ENCODE data around the gene STX8. TPM values are rescaled to one million over a fixed set of nuclear protein-coding genes. Genes with fewer than 3 reads are reported as not detected.

Gene STX8
- total and polyA plus RNA-seq, 4 donors, result 14.7 to 39.5 (median 28.7) TPM

DNA sequence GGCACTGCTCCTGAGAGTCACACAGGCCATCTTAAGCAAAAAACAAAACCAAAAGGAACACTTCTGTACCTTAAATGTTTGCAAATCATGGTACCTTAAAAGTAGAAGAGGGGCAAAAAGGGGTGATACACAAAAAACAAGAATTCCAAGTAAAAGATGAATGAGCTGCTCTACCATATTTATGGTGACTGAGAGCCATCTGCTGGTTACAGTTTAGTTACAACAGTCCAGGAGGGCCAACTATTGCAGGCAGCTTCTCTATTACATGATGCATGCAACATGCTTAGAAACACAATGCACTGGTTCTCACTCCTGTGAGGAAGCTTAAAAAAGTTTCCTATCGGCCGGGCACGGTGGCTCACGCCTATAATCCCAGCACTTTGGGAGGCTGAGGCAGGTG is 53.5 kb downstream of the STX8 start:
- H3K9ac ChIP-seq (ENCODE audit: low read depth in 1 of 2, low read length in 2 of 2), result no peak overlapping the region
- H3K36me3 ChIP-seq (ENCODE audit: control insufficient read depth in 4 of 4, insufficient read depth in 3 of 4, low read depth in 1 of 4, low read length in 3 of 4), result no peaks in the 10 kb centered on the region
- WGBS, result 75% methylated on average over 4 of the region's 4 CpGs
- no peaks in the 10 kb centered on the region for H3K9me3 ChIP-seq (ENCODE audit: control insufficient read depth in 4 of 4, low read length in 3 of 4)
- H3K27me3 ChIP-seq (ENCODE audit: control insufficient read depth in 4 of 4, insufficient read depth in 4 of 4, low read length in 3 of 4), result no peaks in the 10 kb centered on the region
- DNase-seq (ENCODE audit: low spot score), result no peak
- no peak overlapping the region for H3K27ac ChIP-seq (ENCODE audit: low read depth in 1 of 2, low read length in 2 of 2)
- TF ChIP-seq FOXA1 (IDR thresholded peaks at IDR 0.05) (no peak), RXRA (IDR thresholded peaks at IDR 0.05) (no peak), TAF1 (conservative IDR thresholded peaks at IDR 0.05) (no peak), GABPA (IDR thresholded peaks at IDR 0.05 in 1 of 2, conservative IDR thresholded peaks at IDR 0.05 in 1 of 2) (no peak), RAD21 (IDR thresholded peaks at IDR 0.05) (peak; percentile 77 to 78)
- TF ChIP-seq, protein P1, sequence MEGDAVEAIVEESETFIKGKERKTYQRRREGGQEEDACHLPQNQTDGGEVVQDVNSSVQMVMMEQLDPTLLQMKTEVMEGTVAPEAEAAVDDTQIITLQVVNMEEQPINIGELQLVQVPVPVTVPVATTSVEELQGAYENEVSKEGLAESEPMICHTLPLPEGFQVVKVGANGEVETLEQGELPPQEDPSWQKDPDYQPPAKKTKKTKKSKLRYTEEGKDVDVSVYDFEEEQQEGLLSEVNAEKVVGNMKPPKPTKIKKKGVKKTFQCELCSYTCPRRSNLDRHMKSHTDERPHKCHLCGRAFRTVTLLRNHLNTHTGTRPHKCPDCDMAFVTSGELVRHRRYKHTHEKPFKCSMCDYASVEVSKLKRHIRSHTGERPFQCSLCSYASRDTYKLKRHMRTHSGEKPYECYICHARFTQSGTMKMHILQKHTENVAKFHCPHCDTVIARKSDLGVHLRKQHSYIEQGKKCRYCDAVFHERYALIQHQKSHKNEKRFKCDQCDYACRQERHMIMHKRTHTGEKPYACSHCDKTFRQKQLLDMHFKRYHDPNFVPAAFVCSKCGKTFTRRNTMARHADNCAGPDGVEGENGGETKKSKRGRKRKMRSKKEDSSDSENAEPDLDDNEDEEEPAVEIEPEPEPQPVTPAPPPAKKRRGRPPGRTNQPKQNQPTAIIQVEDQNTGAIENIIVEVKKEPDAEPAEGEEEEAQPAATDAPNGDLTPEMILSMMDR (IDR thresholded peaks at IDR 0.05; ENCODE audit: low read depth, low read length, missing input control), result peak; percentile 42
- H3K4me3 ChIP-seq (ENCODE audit: low read depth in 1 of 3, low read length in 3 of 3), result no peak overlapping the region
- H3K4me1 ChIP-seq (ENCODE audit: control insufficient read depth in 4 of 4, insufficient read depth in 4 of 4, low read length in 3 of 4), result no peaks in the 10 kb centered on the region

DNA sequence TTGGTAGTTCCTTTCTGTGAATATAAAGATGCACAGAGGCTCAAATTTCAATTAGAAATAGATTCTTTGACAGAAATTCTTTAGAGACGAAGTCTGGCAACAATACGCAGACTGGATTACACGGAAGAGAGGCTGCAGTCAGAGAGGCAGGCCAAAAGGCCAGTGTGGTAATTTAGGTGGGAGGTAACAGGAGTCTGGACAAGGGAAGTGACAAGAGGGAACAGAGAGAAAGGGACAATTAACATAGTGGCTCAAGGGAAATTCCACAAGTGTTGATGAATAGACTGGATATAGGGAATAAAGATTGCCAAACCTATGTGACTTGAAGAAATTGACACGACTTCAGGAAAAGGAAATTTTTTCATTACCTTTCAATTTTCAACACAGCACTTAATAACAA is 54.6 kb downstream of the STX8 start:
- DNase-seq (ENCODE audit: low spot score), result no peak
- no peaks in the 10 kb centered on the region for H3K36me3 ChIP-seq (ENCODE audit: control insufficient read depth in 4 of 4, insufficient read depth in 3 of 4, low read depth in 1 of 4, low read length in 3 of 4)
- WGBS, result 83% methylated on average over 4 of the region's 4 CpGs
- TF ChIP-seq FOXA2 (IDR thresholded peaks at IDR 0.05) (no peak), YY1 (IDR thresholded peaks at IDR 0.05) (no peak), GABPA (IDR thresholded peaks at IDR 0.05 in 1 of 2, conservative IDR thresholded peaks at IDR 0.05 in 1 of 2) (no peak), HNF4G (IDR thresholded peaks at IDR 0.05) (no peak), NR2F2 (IDR thresholded peaks at IDR 0.05) (no peak), RAD21 (IDR thresholded peaks at IDR 0.05) (no peak), EGR1 (IDR thresholded peaks at IDR 0.05; ENCODE audit: low read depth in 2 of 2) (no peak), RXRA (IDR thresholded peaks at IDR 0.05) (no peak), TAF1 (conservative IDR thresholded peaks at IDR 0.05) (no peak), SP1 (IDR thresholded peaks at IDR 0.05) (no peak)
- TF ChIP-seq, protein P2, sequence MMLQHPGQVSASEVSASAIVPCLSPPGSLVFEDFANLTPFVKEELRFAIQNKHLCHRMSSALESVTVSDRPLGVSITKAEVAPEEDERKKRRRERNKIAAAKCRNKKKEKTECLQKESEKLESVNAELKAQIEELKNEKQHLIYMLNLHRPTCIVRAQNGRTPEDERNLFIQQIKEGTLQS (IDR thresholded peaks at IDR 0.05), result no peak
- TF ChIP-seq, protein P3, sequence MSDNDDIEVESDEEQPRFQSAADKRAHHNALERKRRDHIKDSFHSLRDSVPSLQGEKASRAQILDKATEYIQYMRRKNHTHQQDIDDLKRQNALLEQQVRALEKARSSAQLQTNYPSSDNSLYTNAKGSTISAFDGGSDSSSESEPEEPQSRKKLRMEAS (IDR thresholded peaks at IDR 0.05), result no peak
- H3K27ac ChIP-seq (ENCODE audit: low read depth in 1 of 2, low read length in 2 of 2), result no peak overlapping the region
- H3K9me3 ChIP-seq (ENCODE audit: control insufficient read depth in 4 of 4, low read length in 3 of 4), result no peaks in the 10 kb centered on the region
- H3K9ac ChIP-seq (ENCODE audit: low read depth in 1 of 2, low read length in 2 of 2), result no peak overlapping the region
- no peaks in the 10 kb centered on the region for H3K27me3 ChIP-seq (ENCODE audit: control insufficient read depth in 4 of 4, insufficient read depth in 4 of 4, low read length in 3 of 4)
- H3K4me3 ChIP-seq (ENCODE audit: low read depth in 1 of 3, low read length in 3 of 3), result no peak overlapping the region
- no peaks in the 10 kb centered on the region for H3K4me1 ChIP-seq (ENCODE audit: control insufficient read depth in 4 of 4, insufficient read depth in 4 of 4, low read length in 3 of 4)

DNA sequence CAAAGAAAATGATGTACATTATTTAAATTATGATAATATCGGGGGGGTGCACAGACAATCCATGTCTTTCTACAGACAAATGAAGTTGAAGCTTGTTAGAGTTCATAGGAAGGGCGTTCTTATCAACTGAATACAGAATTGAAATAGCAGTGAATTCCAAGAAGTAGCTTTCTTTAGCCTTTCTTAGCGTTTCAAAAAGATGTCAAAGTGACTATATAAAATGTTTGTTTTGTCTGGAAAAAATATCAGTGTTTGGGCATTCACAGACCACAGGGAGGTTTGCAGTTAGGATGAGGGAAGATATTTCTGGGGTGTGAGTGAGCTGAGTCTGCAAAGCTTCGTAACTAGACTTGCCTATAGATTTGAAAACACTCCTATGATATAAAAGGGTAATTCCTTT is 55.0 kb downstream of the STX8 start:
- H3K36me3 ChIP-seq (ENCODE audit: control insufficient read depth in 4 of 4, insufficient read depth in 3 of 4, low read depth in 1 of 4, low read length in 3 of 4), result no peaks in the 10 kb centered on the region
- H3K4me1 ChIP-seq (ENCODE audit: control insufficient read depth in 4 of 4, insufficient read depth in 4 of 4, low read length in 3 of 4), result no peaks in the 10 kb centered on the region
- no peaks in the 10 kb centered on the region for H3K27me3 ChIP-seq (ENCODE audit: control insufficient read depth in 4 of 4, insufficient read depth in 4 of 4, low read length in 3 of 4)
- 74% methylated on average over 4 of the region's 4 CpGs for WGBS
- no peaks in the 10 kb centered on the region for H3K9me3 ChIP-seq (ENCODE audit: control insufficient read depth in 4 of 4, low read length in 3 of 4)
- H3K4me3 ChIP-seq (ENCODE audit: low read depth in 1 of 3, low read length in 3 of 3), result no peak overlapping the region
- H3K9ac ChIP-seq (ENCODE audit: low read depth in 1 of 2, low read length in 2 of 2), result no peak overlapping the region
- no peak for TF ChIP-seq HNF4G (IDR thresholded peaks at IDR 0.05)
- TF ChIP-seq EGR1 (IDR thresholded peaks at IDR 0.05; ENCODE audit: low read depth in 2 of 2), result no peak
- TF ChIP-seq, protein P2 (IDR thresholded peaks at IDR 0.05), result no peak
- no peak for TF ChIP-seq HNF4A (conservative IDR thresholded peaks at IDR 0.05)
- no peak for TF ChIP-seq NR2F2 (IDR thresholded peaks at IDR 0.05)
- TF ChIP-seq FOXA1 (IDR thresholded peaks at IDR 0.05), result no peak
- no peak for TF ChIP-seq RAD21 (IDR thresholded peaks at IDR 0.05)
- no peak for TF ChIP-seq RXRA (IDR thresholded peaks at IDR 0.05)
- DNase-seq (ENCODE audit: low spot score), result no peak
- no peak overlapping the region for H3K27ac ChIP-seq (ENCODE audit: low read depth in 1 of 2, low read length in 2 of 2)

Measured in liver (tissue), 9 donors.